Measurements from ENCODE around the gene GDF10.

Gene GDF10

DNA sequence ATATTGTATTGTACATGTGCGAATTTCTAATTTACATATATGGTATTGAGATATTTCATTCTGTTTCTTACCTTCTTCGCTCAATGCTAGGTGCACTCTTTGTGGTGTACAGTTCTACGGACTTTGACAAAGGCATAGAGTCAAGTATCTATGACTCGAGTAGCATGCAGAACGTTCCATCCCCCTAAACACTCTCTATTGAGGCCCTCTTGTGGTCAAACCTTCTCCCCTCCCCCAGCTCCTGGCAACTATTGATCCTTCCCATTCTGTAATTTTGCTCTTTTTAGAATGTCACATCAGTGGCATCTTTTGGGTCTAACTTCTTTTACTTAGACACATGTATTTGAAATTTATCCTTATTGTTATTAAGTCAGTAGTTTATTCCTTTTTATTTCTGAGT is 30.7 kb upstream of the GDF10 start:
- DNase-seq (ENCODE audit: low read depth in 2 of 2) = no peak

- no peak for DNase-seq (ENCODE audit: low read depth in 2 of 2)
Measured at GRCh38 chr10:47276071-47276470, 23.9 kb upstream of the GDF10 start.

GRCh38 chr10:47276576-47277351 is 23.2 kb upstream of the GDF10 start:
- DNase-seq (ENCODE audit: low read depth in 2 of 2) = no peak

DNA sequence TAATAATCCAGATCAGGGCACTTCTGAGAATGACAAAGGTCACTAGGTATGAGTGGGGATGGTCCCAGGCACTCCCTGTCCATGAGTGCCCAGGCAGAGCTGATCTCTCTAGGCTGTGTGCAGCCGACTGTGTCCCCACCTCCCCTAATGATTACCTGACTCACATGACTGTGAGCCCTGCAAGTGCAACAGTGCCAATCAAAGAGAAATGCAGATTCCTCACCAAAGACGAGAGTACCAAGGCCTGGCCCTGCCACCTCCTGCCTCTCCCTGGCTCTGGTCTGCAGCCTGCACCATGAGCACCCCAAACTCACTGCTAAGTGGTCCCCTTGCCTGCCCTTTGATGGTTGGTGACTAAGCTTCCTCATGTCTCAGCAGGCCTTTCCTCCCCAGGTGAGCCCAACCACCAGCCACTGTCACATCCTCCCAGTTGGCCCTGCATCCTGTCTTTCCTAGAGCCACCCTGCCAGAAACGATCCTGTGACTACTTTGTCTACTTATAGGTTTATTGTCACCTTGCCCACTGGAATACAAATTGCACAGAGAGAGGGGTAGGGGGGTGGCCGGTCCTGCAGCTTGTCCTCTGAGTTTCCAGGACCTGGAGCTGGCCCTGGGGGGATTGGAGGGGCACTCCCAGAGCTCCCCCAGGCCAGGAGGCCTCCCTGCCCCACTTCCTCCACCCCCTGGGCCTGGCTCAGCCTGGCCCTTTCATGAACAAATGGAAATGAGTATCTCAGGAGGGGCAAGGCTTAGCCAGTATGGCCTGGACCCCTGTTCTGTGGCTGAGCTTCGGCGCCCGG is 22.4 kb upstream of the GDF10 start:
- DNase-seq (ENCODE audit: low read depth in 2 of 2) = no peak

DNA sequence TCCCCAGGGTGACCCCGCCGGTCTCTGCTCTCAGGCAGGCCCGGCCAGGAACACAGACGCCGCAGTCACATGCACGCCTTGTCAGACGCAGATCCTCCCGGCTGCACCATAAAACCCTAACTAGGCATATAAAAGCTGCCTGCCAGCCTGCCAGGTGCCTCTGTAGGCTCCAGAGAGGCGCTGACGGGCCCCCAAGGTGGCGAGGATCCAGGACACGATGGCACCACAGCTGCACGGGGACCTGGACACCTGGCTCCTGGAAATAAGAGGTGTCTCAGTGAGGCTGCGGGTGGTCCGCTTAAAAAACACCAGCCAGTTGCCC is 21.9 kb upstream of the GDF10 start:
- no peak for DNase-seq (ENCODE audit: low read depth in 2 of 2)

DNA sequence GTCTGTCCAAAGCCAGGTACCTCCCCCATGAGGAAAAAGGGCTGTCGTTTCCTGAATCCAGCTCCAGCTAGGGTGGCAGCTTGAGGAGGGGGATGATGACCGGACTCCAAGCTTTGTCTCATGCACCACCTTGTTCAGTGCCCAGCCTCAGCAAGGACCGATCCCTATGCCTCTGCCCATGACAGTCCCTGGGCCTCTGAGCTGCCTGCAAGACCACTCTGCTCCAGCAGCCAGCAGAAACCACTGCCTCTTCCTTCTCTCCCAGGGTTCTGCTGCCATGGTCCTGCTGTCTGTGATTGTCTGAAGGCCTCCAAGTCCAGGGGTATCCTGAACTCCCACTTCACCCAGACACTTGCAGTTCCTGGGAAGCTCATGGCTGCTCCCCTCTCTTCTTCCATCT is 21.3 kb upstream of the GDF10 start:
- no peak for DNase-seq (ENCODE audit: low read depth in 2 of 2)

- no peak for DNase-seq (ENCODE audit: low read depth in 2 of 2)
Measured at GRCh38 chr10:47279276-47279675, 20.7 kb upstream of the GDF10 start.

- DNase-seq (ENCODE audit: low read depth in 2 of 2) = no peak
Measured at GRCh38 chr10:47282005-47282656, 17.9 kb upstream of the GDF10 start.

GRCh38 chr10:47282657-47283018 is 17.4 kb upstream of the GDF10 start:
- no peak for DNase-seq (ENCODE audit: low read depth in 2 of 2)

DNA sequence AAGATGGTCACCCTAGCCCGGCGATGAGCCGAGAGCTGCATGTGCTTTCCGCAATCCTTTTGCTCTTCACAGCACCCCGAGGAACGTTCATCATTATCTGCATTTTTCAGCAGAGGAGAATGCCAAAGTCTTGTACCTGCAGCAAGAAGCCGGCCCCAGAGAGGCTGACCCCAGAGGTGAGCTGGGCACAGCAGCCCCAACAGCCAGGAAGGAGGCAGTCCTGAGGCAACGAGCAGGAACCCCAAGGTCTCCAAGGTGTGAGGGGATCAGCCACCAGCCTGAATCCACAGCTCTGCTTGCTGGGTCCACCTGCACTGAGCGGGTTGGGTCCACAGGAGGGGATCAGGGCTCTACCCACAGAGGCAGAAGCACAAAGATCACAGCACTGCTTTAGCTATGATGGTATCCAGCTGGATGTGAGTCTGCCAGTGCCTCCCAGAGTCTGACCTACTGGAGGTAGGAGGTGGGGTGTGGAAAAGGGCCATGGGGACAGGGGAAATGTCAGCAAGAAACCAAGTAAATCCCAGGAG is 16.8 kb upstream of the GDF10 start:
- DNase-seq (ENCODE audit: low read depth in 2 of 2) = no peak

GRCh38 chr10:47283848-47284247 is 16.1 kb upstream of the GDF10 start:
- no peak for DNase-seq (ENCODE audit: low read depth in 2 of 2)

GRCh38 chr10:47285381-47286115 is 14.4 kb upstream of the GDF10 start:
- DNase-seq (ENCODE audit: low read depth in 2 of 2) = no peak

- DNase-seq (ENCODE audit: low read depth in 2 of 2) = no peak
Measured at GRCh38 chr10:47286116-47286505, 13.9 kb upstream of the GDF10 start.

GRCh38 chr10:47286591-47287315 is 13.2 kb upstream of the GDF10 start:
- no peak for DNase-seq (ENCODE audit: low read depth in 2 of 2)

- DNase-seq (ENCODE audit: low read depth in 2 of 2) = no peak
Measured at GRCh38 chr10:47287365-47287802, 12.6 kb upstream of the GDF10 start.

DNA sequence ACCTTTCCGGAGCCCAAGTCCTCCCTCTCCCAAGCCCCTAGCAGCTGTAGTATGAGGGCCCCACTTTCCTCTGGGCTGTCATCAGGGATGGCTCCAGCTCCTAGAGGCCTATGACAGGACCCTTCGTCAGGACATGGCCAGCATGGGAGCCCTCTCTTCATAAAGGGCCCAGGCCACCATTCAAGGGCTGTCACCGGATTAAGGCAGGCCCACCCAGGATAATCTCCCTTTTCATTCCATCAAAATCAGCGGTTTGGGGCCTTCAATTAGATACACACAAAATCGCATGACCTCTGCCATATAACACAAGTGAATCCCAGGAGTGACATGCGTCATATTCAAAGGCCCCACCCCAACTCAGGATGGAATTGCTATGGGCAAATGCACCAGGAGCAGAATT is 12.2 kb upstream of the GDF10 start:
- DNase-seq (ENCODE audit: low read depth in 2 of 2) = no peak

DNA sequence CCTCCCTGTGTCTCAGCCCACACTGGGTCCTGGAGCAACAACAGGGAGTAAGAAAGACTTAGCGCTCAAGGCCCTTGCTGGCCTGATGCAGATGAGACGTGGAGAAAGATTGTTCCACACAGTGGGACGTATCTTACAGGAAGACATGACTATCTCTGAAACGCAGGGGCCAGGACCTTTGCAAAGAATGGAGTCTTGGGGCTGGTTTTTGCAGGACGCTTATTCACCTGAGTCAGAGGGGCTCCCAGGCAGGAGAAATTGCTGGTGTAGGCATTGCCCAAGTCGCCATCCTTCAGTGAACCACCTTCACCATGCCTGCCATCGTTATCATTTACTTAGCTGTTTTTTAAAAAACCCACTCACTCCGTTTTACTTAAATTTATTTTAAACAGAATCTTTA is 11.8 kb upstream of the GDF10 start:
- no peak for DNase-seq (ENCODE audit: low read depth in 2 of 2)

- DNase-seq (ENCODE audit: low read depth in 2 of 2) = no peak
Measured at GRCh38 chr10:47288916-47289495, 11.0 kb upstream of the GDF10 start.

DNA sequence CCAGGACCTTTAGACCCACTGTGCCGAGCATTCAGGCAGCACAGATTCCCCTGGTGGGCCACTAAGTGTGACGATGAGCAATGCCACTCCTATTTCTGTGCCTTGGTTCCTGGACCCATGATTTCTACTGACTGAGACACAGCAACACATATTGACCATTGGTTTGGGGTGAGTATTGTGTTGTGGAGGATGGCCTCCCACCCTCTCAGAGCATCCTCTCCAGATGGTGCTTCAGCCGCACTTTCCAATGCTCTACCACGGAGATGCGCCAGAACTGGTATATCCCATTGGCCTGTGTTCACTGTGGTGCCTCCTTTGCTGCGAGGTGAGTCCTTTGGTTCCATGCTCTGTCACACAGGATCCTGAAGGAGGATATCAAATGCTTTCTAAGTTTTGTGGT is 10.1 kb upstream of the GDF10 start:
- no peak for DNase-seq (ENCODE audit: low read depth in 2 of 2)

DNA sequence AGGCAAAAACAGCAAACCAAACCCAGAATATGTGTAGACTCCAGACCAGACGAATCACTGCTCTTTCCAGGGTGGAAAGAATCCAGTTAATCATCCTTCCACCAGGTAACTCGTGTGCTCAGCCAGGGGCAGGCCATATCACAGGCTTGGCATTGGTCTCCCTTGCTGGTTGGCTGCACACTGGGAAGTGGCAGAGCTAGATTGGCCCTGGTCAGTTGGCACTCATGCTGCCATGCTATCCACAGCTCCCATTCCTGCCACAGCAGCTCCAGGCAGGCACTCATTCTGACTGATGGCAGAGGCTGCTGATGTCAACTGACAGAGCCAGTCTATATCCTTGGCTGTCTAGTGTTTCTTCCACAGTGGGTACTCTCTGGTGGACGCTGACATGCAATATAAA is 9.7 kb upstream of the GDF10 start:
- no peak for DNase-seq (ENCODE audit: low read depth in 2 of 2)

GRCh38 chr10:47291682-47292081 is 8.3 kb upstream of the GDF10 start:
- no peak for DNase-seq (ENCODE audit: low read depth in 2 of 2)
